ENCODE measurements around the gene MBTPS1. TPM values are rescaled to one million over a fixed set of nuclear protein-coding genes. Genes with fewer than 3 reads are reported as not detected.

MBTPS1 gene
- total and polyA plus RNA-seq, 10 of the 15 experiments (the other 5 are each of a cell fraction or from before 2014, with no cell fraction given) = 1.3 to 43.9 (median 35.2) TPM

DNA sequence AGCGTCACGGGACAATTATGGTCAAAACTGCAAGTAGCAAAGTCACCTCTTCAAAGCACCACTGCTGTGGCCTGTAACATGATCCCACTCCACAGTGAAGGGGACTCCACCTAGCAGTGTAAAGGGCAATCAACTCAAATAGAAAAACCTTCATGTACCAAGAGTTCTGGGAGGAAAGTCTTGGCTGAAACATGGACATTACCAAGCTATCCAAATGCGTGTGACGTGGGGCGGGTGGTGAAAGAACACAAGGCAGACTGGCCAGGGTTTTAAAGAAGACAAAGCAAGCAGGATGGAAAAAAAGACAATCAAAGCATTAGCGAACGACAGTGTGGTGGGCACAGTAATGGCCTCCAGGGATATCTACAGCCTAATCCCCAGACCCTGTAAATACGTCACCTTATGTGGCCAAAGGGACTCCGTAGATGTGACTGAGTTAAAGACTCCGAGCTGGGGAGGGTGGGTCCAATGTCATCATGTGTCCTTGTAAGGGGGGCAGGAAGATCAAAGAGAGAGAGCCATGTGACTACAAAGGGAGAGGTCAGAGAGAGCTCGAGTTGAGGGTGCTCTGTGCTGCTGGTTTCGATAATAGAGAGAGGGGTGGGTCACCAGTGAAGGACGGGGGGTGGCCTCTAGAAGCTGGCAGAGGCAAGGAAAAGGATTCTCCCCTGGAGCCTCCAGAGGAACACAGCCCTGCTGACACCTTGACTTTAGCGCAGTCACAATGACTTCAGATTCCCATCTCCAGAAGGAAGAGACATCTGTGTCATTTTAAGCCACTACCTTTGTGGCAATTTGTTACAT is 22.3 kb upstream of the MBTPS1 start (continued):
- TF ChIP-seq, protein P1, sequence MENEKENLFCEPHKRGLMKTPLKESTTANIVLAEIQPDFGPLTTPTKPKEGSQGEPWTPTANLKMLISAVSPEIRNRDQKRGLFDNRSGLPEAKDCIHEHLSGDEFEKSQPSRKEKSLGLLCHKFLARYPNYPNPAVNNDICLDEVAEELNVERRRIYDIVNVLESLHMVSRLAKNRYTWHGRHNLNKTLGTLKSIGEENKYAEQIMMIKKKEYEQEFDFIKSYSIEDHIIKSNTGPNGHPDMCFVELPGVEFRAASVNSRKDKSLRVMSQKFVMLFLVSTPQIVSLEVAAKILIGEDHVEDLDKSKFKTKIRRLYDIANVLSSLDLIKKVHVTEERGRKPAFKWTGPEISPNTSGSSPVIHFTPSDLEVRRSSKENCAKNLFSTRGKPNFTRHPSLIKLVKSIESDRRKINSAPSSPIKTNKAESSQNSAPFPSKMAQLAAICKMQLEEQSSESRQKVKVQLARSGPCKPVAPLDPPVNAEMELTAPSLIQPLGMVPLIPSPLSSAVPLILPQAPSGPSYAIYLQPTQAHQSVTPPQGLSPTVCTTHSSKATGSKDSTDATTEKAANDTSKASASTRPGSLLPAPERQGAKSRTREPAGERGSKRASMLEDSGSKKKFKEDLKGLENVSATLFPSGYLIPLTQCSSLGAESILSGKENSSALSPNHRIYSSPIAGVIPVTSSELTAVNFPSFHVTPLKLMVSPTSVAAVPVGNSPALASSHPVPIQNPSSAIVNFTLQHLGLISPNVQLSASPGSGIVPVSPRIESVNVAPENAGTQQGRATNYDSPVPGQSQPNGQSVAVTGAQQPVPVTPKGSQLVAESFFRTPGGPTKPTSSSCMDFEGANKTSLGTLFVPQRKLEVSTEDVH (IDR thresholded peaks at IDR 0.05; ENCODE audit: low read depth, partially characterized antibody) = no peak
- TF ChIP-seq POLR2AphosphoS2 (IDR thresholded peaks at IDR 0.05; ENCODE audit: low read depth, low read length) = no peak
- no peak for TF ChIP-seq CBFB (IDR thresholded peaks at IDR 0.05; ENCODE audit: low read depth)
- TF ChIP-seq, protein P2, sequence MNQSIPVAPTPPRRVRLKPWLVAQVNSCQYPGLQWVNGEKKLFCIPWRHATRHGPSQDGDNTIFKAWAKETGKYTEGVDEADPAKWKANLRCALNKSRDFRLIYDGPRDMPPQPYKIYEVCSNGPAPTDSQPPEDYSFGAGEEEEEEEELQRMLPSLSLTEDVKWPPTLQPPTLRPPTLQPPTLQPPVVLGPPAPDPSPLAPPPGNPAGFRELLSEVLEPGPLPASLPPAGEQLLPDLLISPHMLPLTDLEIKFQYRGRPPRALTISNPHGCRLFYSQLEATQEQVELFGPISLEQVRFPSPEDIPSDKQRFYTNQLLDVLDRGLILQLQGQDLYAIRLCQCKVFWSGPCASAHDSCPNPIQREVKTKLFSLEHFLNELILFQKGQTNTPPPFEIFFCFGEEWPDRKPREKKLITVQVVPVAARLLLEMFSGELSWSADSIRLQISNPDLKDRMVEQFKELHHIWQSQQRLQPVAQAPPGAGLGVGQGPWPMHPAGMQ (IDR thresholded peaks at IDR 0.05; ENCODE audit: borderline replicate concordance) = no peak
- TF ChIP-seq CEBPB (IDR thresholded peaks at IDR 0.05; ENCODE audit: borderline replicate concordance in 1 of 2, low read depth in 2 of 2, low read length in 2 of 2) = no peak
- TF ChIP-seq NFIC (IDR thresholded peaks at IDR 0.05; ENCODE audit: low read depth, low read length) = no peak
- TF ChIP-seq KLF5 (IDR thresholded peaks at IDR 0.05; ENCODE audit: partially characterized antibody) = no peak
- no peak for TF ChIP-seq TARDBP (IDR thresholded peaks at IDR 0.05; ENCODE audit: borderline replicate concordance)
- no peak for TF ChIP-seq NBN (IDR thresholded peaks at IDR 0.05)
- TF ChIP-seq, protein P3, sequence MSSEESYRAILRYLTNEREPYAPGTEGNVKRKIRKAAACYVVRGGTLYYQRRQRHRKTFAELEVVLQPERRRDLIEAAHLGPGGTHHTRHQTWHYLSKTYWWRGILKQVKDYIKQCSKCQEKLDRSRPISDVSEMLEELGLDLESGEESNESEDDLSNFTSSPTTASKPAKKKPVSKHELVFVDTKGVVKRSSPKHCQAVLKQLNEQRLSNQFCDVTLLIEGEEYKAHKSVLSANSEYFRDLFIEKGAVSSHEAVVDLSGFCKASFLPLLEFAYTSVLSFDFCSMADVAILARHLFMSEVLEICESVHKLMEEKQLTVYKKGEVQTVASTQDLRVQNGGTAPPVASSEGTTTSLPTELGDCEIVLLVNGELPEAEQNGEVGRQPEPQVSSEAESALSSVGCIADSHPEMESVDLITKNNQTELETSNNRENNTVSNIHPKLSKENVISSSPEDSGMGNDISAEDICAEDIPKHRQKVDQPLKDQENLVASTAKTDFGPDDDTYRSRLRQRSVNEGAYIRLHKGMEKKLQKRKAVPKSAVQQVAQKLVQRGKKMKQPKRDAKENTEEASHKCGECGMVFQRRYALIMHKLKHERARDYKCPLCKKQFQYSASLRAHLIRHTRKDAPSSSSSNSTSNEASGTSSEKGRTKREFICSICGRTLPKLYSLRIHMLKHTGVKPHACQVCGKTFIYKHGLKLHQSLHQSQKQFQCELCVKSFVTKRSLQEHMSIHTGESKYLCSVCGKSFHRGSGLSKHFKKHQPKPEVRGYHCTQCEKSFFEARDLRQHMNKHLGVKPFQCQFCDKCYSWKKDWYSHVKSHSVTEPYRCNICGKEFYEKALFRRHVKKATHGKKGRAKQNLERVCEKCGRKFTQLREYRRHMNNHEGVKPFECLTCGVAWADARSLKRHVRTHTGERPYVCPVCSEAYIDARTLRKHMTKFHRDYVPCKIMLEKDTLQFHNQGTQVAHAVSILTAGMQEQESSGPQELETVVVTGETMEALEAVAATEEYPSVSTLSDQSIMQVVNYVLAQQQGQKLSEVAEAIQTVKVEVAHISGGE (CRISPR knock-in tag; IDR thresholded peaks at IDR 0.05) = no peak
- TF ChIP-seq, protein P4, sequence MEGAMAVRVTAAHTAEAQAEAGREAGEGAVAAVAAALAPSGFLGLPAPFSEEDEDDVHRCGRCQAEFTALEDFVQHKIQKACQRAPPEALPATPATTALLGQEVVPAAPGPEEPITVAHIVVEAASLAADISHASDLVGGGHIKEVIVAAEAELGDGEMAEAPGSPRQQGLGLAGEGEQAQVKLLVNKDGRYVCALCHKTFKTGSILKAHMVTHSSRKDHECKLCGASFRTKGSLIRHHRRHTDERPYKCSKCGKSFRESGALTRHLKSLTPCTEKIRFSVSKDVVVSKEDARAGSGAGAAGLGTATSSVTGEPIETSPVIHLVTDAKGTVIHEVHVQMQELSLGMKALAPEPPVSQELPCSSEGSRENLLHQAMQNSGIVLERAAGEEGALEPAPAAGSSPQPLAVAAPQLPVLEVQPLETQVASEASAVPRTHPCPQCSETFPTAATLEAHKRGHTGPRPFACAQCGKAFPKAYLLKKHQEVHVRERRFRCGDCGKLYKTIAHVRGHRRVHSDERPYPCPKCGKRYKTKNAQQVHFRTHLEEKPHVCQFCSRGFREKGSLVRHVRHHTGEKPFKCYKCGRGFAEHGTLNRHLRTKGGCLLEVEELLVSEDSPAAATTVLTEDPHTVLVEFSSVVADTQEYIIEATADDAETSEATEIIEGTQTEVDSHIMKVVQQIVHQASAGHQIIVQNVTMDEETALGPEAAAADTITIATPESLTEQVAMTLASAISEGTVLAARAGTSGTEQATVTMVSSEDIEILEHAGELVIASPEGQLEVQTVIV (IDR thresholded peaks at IDR 0.05; ENCODE audit: borderline replicate concordance, partially characterized antibody) = no peak
- 0 out of 2 replicates have a peak, but pooled peaks have one; percentile 21 for TF ChIP-seq CREM (IDR thresholded peaks at IDR 0.05; ENCODE audit: low read depth)
- TF ChIP-seq HCFC1 (IDR thresholded peaks at IDR 0.05; ENCODE audit: low read length) = no peak
- TF ChIP-seq POU2F2 (IDR thresholded peaks at IDR 0.05; ENCODE audit: borderline replicate concordance, low read depth, low read length) = 0 out of 3 replicates have a peak, but pooled peaks have one; percentile 29

Measured in GM12878 (cell line).